Measurements from ENCODE around the gene PLCB3.

PLCB3 gene

GRCh38 chr11:64251016-64251752 lies at the start of gene PLCB3:
PLCB3 (plus strand) TSS chr11:64251530; CDS start chr11:64251650, 120 bp downstream.
- H3K9me3 ChIP-seq (ENCODE audit: severe bottlenecking) = no peaks in the 10 kb centered on the region
- ATAC-seq (ENCODE audit: low read depth) (peak; percentile 24), DNase-seq (ENCODE audit: low spot score) (no peak)
- peak; percentile 93 for TF ChIP-seq CTCF (IDR thresholded peaks at IDR 0.05; ENCODE audit: poor library complexity, severe bottlenecking)
- H3K36me3 ChIP-seq (ENCODE audit: low read depth) = peaks cover 27% of the 10 kb centered on the region
- peaks cover 8% of the 10 kb centered on the region for H3K4me1 ChIP-seq (ENCODE audit: insufficient read depth, poor library complexity, severe bottlenecking)
- H3K27me3 ChIP-seq (ENCODE audit: insufficient read depth, poor library complexity, severe bottlenecking) = no peaks in the 10 kb centered on the region
- H3K27ac ChIP-seq (ENCODE audit: poor library complexity, severe bottlenecking) = peak within 1 kb of the TSS; percentile 75
- peak within 1 kb of the TSS; percentile 89 for H3K4me3 ChIP-seq (ENCODE audit: severe bottlenecking)

GRCh38 chr11:64201543-64201942 lies 49.8 kb upstream of the PLCB3 start:
- Histone ChIP-seq H3K4me3 (ENCODE audit: severe bottlenecking) (no peak overlapping the region), H3K27me3 (ENCODE audit: insufficient read depth, poor library complexity, severe bottlenecking) (no peaks in the 10 kb centered on the region), H3K27ac (ENCODE audit: poor library complexity, severe bottlenecking) (no peak overlapping the region), H3K4me1 (ENCODE audit: insufficient read depth, poor library complexity, severe bottlenecking) (no peaks in the 10 kb centered on the region), H3K36me3 (ENCODE audit: low read depth) (peaks cover 90% of the 10 kb centered on the region), H3K9me3 (ENCODE audit: severe bottlenecking) (no peaks in the 10 kb centered on the region)
- no peak for DNase-seq (ENCODE audit: low spot score)
- no peak for TF ChIP-seq CTCF (IDR thresholded peaks at IDR 0.05; ENCODE audit: poor library complexity, severe bottlenecking)
- ATAC-seq (ENCODE audit: low read depth) = no peak

- no peak for TF ChIP-seq CTCF (IDR thresholded peaks at IDR 0.05; ENCODE audit: poor library complexity, severe bottlenecking)
- Histone ChIP-seq H3K4me3 (ENCODE audit: severe bottlenecking) (no peak overlapping the region), H3K36me3 (ENCODE audit: low read depth) (peaks cover 82% of the 10 kb centered on the region), H3K27me3 (ENCODE audit: insufficient read depth, poor library complexity, severe bottlenecking) (no peaks in the 10 kb centered on the region), H3K27ac (ENCODE audit: poor library complexity, severe bottlenecking) (no peak overlapping the region), H3K9me3 (ENCODE audit: severe bottlenecking) (no peaks in the 10 kb centered on the region), H3K4me1 (ENCODE audit: insufficient read depth, poor library complexity, severe bottlenecking) (no peaks in the 10 kb centered on the region)
- ATAC-seq (ENCODE audit: low read depth) = no peak
- DNase-seq (ENCODE audit: low spot score) = no peak
Observed at GRCh38 chr11:64202992-64203391, 48.3 kb upstream of the PLCB3 start.

- Histone ChIP-seq H3K9me3 (ENCODE audit: severe bottlenecking) (no peaks in the 10 kb centered on the region), H3K4me1 (ENCODE audit: insufficient read depth, poor library complexity, severe bottlenecking) (no peaks in the 10 kb centered on the region), H3K27me3 (ENCODE audit: insufficient read depth, poor library complexity, severe bottlenecking) (no peaks in the 10 kb centered on the region), H3K4me3 (ENCODE audit: severe bottlenecking) (no peak overlapping the region), H3K36me3 (ENCODE audit: low read depth) (peaks cover 76% of the 10 kb centered on the region), H3K27ac (ENCODE audit: poor library complexity, severe bottlenecking) (no peak overlapping the region)
- no peak for DNase-seq (ENCODE audit: low spot score)
- TF ChIP-seq CTCF (IDR thresholded peaks at IDR 0.05; ENCODE audit: poor library complexity, severe bottlenecking) = no peak
- no peak for ATAC-seq (ENCODE audit: low read depth)
Observed at GRCh38 chr11:64203421-64204079, 47.8 kb upstream of the PLCB3 start.

GRCh38 chr11:64204080-64204440 lies 47.3 kb upstream of the PLCB3 start:
- DNase-seq (ENCODE audit: low spot score) (no peak), ATAC-seq (ENCODE audit: low read depth) (no peak)
- Histone ChIP-seq H3K27me3 (ENCODE audit: insufficient read depth, poor library complexity, severe bottlenecking) (no peaks in the 10 kb centered on the region), H3K4me3 (ENCODE audit: severe bottlenecking) (no peak overlapping the region), H3K27ac (ENCODE audit: poor library complexity, severe bottlenecking) (no peak overlapping the region), H3K9me3 (ENCODE audit: severe bottlenecking) (no peaks in the 10 kb centered on the region), H3K36me3 (ENCODE audit: low read depth) (peaks cover 71% of the 10 kb centered on the region), H3K4me1 (ENCODE audit: insufficient read depth, poor library complexity, severe bottlenecking) (no peaks in the 10 kb centered on the region)
- no peak for TF ChIP-seq CTCF (IDR thresholded peaks at IDR 0.05; ENCODE audit: poor library complexity, severe bottlenecking)
